ENCODE results near the gene ZFYVE16.

Gene ZFYVE16

DNA sequence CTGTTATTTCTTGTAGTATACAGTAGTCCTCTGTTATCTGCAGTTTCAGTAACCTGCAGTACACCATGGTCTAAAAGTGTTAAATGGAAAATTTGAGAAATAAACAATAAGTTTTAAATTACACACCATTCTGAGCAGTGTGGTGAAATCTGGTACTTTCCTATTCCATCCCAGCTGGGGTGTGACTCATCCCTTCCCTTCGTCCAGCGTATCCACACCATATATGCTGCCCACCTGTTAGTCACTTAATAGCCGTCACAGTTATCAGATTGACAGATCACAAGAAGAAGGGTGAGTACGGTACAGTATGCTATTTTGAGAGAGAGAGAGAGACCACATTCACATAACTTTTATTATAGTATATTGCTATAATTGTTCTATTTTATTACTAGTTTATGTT, 109.0 kb downstream of the ZFYVE16 start:
- H3K4me3 ChIP-seq (ENCODE audit: low read length in 2 of 2) = no peak overlapping the region
- no peaks in the 10 kb centered on the region for H3K36me3 ChIP-seq (ENCODE audit: control insufficient read depth in 2 of 2, insufficient read depth in 2 of 2, low read length in 2 of 2)
- no peaks in the 10 kb centered on the region for H3K9me3 ChIP-seq (ENCODE audit: control insufficient read depth in 2 of 2, low read length in 2 of 2)
- no peaks in the 10 kb centered on the region for H3K4me1 ChIP-seq (ENCODE audit: control insufficient read depth, insufficient read depth, low read length)
- no peak overlapping the region for H3K9ac ChIP-seq (ENCODE audit: low read length in 2 of 2)
- no peaks in the 10 kb centered on the region for H3K27me3 ChIP-seq (ENCODE audit: control insufficient read depth in 1 of 2, insufficient read depth in 2 of 2, low read length in 2 of 2)
- no peak overlapping the region for H3K27ac ChIP-seq (ENCODE audit: low read length)

All from stomach smooth muscle (tissue), 2 donors.